HG03060 (cell line): ENCODE results near the gene GAL3ST1.
A peak's percentile ranks its signal among the peaks of the same experiment; 100 is the strongest.
"Not testable (repeated sequence)": the region's sequence is repeated elsewhere in the genome, so short reads cannot be mapped to it uniquely, and the experiment has no call there.

Source experiments
- ATAC-seq: cut with Tn5 transposase; IDR thresholded peaks from one replicate; pipeline ENCODE4 v1.9.1; 2021; ENCODE audit warnings: low read depth, moderate number of reproducible peaks; ENCODE audit not compliant: unreplicated experiment

GAL3ST1 gene

DNA sequence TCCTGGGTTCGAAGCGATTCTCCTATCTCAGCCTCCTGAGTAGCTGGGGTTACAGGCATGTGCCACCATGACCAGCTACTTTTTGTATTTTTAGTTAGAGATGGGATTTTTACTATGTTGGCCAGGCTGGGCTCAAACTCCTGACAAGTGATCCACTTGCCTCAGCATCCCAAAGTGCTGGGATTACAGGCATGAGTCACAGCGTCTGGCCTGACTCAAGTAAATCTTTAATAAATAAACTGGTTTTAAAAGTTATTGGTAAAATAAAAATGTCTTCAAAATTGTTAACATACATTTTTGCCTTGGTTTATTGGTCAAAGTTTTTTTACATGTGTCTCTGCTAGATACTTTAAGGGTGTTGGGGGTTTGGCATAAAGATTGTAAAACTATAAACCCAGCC is 24.5 kb upstream of the GAL3ST1 start:
- no peak for ATAC-seq

DNA sequence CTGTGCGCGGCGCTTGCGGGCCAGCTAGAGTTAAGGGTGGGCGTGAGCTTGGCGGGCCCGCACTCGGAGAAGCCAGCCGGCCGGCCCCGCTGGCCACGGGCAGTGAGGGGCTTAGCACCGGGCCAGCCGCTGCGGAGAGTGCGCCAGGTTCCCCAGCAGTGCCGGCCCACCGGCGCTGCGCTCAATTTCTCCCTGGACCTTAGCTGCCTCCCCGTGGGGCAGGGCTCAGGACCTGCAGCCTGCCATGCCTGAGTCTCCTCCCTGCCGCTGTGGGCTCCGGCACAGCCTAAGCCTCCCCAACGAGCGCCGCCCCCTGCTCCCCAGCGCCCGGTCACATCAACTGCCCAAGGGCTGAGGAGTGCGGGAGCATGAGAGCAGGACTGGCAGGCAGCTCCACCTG is 22.4 kb upstream of the GAL3ST1 start:
- ATAC-seq: no peak

DNA sequence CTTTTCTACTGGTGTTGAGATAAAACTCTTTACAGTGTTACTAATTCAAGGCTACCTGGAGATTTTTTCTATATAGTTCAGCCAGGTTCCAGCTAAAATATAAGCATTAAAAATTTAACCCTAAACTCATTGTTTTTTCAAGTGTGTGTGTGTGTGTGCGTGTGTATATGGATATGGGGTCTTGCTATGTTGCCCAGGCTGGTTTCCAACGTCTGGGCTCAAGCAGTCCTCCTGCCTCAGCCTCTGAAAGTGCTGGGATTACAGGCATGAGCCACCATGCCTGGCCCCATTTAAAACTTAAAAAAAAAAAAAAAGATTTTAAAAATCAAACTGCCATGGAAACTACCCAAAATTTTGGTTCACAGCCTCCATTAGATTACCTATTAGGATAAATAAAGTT is 21.7 kb upstream of the GAL3ST1 start:
- no peak for ATAC-seq

DNA sequence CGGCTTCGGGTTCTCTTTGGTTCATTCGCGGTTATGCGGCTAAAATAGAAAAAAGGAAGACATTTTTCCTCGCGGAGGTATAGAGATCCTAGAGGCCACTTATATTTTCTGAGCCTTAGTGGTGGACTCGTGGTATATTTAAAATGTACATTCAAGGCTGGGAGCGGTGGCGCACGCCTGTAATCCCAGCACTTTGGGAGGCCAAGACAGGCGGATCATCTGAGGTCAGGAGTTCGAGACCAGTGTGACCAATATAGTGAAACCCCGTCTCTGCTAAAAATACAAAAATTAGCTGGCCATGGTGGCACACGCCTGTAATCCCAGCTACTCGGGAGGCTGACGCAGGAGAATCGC is 17.9 kb upstream of the GAL3ST1 start:
- ATAC-seq: not testable (repeated sequence)

DNA sequence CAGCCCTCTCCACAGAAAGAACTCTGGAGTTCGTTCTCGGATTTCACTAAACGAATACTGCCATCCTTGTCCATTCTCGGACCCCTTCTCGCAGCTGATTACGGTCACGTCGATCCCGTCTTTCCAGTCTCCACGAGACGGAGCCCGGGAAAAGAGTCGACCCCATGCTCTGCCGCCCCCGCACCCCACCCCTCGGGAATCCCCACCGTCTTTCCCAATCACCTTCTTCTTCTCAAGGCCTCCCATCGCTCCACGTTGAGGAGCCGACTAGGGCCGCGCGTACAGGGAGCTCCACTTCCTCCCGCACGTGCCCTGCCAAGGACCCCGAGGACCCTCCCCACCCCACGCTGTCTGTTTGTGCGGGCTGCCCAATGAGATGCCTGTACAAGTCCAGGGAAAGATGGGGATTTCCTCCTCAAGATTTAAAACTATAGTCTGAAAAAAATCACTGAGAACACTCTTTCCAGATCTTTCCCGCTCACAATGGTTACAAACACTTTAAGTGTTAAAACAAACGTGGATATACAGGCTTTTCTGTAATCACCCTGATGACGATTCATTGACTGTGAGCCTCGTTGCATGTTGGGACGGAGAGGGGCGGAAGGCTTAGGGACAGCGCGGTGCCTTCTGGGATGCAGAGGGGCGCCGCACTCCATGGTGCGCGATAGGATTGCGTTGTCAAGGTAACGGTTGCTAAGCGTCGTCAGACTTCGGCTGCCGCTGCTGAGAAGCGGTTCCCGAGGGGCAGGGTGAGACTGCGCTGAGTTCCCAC is 17.3 kb upstream of the GAL3ST1 start, which contains the start of gene PES1:
Gene PES1 (minus strand): TSS at position 323 of the 772 bp plus-strand sequence. CDS start 77 bp downstream, at position 246.
- ATAC-seq: peak; percentile 90

DNA sequence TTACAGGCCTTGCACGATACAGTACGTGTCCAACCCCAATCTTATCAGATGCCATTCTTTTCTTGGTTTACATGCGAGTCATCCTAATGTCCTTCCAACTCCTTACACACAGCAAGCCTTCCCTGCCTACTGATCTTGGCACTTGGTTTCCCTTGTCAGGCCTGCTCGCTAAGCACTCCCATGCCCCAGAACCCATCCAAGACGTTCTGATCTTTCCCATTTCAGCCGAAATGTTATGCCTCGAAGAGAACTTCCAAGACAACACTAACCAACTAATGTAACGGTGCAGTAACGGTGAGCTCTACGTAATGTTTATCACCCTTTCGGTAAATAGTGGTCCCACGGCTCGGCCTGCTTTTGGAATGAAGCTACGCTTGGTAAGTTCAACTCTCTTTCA is 16.7 kb upstream of the GAL3ST1 start:
- no peak for ATAC-seq

DNA sequence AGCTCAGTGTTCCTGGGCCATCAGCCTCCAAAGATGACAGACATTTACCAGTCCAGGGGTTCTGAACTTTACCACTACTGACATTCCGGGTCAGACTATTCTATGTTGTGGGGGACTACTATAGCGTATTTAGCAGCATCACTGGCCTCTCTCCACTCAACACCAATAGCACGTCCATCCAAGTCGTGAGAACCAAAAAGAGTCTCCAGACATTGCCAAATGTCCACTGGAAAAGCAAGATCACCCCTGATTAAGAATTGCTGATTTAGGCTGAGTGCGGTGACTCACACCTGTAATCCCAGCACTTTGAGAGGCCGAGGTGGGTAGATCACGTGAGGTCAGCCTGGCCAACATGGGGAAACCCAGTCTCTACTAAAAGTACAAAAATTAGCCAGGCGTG is 11.9 kb upstream of the GAL3ST1 start:
- ATAC-seq: no peak

DNA sequence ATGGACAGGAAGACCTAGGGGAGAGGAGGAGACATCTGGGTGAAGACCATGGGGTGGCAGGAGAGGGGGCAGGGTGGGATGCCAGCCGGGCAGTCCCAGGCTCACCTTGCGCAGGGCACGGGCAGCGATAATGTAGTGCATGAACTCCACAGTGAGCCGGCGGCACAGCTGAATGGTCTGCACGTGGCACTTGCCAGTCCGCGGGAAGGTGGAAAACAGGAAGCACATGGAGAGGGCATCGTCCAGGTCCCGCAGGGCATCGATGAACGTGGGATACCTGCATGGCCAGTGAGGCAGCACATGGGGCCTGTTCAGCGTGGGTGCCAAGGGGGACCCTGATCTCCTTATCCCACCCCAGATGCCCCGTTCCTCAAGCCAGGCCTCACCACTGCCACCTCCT is 10.0 kb upstream of the GAL3ST1 start:
- ATAC-seq: no peak

DNA sequence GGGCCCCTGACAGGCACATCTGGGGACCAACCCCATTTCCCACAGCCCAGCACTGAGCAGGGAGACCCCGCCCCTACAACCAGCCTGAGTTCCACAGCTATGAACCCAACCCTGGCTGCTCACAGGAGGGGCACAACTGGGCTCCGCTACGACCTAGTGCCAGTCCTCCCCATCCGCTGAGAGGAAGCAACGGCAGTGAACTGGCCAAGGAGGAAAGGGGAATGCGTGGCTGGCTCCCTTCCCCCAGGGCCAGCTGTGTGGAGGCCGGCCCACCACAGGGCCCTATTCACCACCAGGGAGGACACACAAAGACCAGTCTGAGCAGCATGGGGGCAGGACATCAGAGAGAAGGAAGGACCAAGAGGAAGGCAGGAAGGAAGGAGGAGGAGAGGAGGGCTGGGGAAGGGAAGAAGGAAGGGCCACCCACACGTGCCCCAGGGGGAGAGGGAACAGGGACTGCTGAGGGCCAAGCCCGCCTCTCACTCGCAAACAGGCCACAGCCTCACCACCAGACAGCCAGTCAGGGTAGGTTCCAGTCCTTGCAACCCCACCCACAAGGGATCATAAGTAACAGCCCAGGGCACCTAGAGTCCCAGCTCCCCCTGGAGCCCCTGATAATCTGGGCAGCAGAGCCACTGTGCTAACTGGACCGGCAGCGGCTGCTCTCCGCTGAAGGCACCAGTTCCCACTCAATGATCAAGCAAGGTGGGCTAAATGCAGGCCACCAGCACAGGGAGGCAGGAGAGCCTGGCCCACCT is 8.5 kb upstream of the GAL3ST1 start:
- ATAC-seq: no peak

DNA sequence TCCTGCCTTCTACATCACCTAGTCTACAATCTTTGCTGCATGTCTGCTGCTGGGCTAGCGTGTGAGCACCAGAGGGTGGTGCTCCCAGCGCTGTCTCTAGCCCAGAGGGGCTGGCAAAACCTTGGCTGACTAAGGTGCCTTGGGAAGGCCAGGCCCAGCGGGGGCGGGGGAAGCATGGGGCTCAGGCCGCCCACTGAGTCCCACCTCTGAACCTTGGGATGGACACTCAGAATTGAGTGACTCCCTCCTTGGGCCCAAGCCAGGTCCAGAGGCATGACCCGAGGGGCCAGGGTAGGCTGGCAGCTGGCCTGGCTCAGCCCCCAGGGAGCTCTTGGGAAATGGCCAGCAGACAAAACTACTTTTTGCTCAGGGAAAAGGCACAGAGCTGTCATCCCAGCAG is 7.6 kb upstream of the GAL3ST1 start:
- ATAC-seq: no peak

DNA sequence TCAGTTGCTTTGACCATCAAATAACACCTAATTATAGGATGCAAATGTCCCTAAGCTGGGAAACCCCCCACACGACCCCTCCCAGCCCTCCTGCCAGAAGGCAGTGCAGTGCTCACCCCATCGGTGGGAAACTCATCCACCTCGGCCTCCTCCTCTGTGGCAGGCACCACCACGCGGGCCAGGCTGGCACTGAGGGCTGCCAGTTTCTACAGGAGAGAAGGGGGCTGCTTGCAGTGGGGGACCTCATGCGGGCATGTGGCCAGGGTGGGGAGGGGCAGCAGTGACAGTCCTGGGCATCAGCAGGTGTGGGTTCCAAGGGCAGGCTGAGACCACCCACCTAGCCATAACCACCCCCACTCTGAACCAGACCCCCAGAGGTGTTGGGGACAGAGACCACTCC is 6.4 kb upstream of the GAL3ST1 start:
- ATAC-seq: no peak

DNA sequence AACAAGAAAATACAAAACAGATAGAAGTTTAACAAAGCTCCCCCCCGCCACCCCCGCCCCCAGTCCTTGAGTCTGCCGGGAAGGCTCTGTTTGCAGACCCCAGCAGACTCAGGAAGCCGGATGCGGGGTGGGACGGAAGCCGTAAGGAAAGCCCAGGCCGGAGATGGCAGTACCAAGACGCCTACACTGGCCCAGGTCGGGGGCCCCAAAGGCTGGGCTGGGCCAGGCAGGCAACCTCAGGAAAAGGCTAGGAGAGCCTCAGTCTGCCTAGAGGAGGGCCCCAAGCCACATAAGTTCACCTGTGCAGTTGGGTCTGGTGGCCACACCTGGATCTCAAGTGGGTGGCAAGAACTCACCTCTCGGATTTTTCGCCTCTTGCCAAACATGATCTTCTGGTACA is 4.0 kb upstream of the GAL3ST1 start:
- no peak for ATAC-seq

DNA sequence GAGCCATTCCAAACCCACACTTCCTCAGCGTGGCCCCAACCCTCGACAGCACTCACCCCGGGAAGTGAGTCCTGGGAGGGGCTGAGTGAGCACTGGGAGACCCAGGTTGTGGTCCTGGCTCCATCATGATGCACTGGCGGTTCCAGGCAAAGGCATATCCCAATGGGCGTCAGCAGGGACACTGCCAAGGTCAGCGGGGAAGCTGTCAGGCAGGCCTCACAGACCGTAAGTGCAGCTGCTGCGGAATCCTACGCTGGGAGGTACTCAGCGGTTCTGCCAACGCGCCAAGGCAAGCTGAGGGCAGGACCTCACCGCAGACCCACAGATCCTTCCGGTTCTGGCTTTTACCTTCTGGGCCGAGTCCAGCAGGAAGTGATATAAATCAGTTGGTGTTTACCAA is 1.4 kb upstream of the GAL3ST1 start:
- ATAC-seq: no peak

DNA sequence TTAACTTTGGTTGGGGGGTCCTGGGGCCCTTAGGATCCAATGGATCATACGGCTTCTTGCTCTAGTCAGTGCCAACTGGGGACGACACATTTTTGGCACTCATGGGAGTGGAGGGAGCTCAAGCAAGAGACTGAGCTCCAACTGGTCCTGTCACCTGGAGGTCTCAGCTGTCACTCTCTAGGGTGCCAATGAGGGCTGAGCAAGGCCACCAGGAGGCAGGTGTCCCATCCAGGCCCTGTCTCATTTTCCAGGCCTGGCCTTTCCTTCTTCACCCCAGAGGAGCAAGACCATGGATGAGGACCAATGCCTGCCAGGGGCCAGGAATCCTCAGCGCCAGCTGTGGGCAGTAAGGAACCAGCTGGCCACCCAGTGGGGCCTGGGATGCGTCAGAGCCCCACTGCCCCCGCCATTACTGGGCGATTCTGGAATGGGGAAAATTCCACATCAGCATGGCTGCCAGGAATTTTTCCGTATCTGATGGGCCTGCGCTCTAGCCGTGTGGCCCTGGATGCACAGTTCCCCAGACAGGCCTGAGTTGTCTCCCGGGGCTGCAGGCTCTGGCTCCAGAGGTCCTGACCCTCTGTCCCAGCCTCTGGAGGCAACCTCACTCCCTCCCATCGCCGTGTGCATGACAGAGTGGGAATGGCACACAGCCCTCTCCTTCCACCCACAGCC is 669 bp upstream of the GAL3ST1 start:
- no peak for ATAC-seq

DNA sequence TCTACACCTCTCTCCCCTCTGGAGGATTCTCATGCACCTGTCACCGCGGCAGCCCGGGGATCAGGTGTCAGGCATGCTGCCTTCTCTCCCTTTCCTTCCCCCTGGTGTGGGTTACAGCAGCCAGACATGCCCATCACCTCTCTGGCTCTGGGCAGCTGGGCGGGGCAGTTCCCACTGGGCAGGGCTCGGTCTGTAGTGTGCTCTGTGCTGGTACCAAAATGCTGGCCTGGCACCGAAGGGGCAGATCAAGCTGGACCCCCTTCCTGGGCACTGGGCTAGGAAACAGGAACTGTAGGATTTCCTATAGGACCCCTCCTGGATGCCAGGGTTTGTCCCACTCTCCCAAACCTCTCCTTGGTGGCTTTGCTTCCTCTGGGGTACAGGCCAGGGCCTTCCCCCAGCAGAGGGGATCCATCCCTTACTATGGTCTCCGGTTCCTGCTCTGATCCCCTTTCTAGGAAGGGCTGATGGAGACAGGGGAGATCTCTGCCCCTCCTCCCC is 821 bp downstream of the GAL3ST1 start:
- ATAC-seq: no peak

DNA sequence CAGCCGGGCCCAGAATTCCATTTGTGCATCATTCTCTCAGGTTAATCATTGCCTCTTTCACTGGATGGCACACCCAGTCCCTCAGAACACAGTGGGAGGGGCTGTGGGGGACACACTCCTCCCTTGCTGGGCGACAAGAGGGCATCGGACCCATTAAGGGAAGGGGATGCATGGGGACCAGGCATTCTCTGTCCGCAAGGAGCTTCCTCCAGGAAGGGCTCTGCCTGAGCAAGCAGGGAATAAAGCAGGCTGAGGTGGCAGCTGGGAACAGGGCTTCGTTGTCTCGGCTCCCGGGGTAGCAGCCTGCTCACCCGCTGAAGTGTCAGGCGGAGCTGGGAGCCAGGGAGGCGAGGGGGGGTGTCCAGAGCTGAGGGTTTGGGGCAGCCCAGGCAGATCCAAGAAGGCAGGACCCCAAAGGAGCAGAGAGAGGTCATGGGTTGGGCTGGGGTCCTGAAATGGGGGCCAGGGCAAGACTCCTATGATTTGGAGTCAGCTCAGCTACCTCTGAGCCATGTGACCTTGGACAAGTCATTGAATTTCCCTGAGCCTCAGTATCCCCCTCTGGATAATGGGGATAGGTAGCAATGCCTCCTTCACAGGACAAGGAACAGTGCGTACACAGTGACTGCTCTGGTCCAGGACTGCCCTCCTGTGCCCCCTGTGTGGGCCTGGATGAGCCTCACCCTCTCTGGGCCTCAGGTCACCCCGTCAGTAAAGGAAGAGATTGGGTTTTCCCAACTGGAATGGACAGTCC is 1.4 kb downstream of the GAL3ST1 start:
- ATAC-seq: no peak

DNA sequence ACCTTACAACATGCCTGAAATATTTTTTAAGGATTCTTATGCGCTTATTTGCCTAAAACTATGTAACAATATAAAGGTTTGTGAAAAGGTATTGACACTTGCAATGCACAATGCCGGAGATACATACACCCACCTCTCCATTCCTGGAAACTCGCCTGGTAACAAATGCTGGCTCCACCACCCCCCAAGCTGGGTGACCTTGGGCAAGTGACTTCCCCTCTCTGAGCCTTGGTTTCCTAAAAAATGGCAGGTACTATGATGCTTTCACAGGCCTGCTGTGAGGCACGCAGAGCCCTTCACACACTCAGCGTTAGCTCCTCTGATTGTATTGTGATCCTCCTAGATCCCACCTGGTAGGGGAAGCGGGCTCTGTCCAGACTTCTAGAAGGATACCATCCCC is 2.3 kb downstream of the GAL3ST1 start:
- no peak for ATAC-seq

DNA sequence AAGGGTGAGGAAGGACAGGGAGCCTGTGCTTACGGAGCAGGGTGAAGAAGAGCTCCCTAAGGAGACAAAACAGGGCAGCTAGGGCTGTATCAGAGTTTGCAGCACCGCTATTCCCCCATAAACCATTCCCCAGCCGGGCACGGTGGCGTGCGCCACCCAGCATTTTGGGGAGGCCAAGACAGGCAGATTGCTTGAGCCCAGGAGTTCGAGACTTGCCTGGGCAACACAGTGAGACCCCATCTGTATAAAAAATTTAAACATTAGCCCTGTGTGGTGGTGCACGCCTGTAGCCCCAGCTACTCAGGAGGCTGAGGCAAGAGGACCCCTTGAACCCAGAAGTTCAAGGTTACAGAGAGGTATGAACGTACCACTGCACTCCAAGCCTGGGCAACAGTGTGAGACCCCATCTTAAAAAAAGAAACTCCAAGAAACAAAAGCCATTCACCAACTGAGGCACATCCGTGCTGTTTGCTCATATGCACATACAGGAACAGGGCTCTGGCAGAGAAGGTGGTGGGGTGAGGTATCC is 4.7 kb downstream of the GAL3ST1 start:
- no peak for ATAC-seq

DNA sequence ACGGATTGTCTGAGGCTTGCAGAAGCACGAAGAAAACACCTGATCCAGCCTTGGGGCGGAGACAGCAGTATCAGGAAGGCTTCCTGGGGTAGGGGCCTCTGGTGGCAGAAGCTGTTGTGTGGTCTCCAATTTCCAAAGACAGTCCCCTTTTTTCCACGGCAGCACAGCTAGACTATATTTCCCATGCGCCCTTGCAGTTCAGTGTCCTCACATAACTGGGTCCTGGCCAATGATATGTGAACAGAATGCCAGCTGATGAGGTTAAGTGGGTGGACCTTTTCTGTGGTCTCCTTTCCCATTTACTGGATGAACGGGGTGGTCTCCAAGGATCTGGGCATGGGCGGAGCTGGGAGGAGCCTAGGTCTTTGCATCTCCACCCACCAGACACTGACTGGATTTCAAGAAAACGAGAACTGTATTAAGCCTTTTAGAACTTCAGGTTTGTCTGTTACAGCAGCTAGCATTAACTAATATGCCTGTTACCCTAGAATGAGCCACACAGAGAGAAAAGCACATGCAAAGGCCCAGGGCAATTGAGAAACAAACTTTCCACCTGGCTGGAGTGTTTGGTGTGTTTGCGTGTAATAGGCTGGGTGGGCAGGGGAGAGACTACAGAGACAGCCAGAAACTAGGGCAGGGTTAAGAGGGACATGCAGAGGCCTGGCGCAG is 6.2 kb downstream of the GAL3ST1 start:
- no peak for ATAC-seq

DNA sequence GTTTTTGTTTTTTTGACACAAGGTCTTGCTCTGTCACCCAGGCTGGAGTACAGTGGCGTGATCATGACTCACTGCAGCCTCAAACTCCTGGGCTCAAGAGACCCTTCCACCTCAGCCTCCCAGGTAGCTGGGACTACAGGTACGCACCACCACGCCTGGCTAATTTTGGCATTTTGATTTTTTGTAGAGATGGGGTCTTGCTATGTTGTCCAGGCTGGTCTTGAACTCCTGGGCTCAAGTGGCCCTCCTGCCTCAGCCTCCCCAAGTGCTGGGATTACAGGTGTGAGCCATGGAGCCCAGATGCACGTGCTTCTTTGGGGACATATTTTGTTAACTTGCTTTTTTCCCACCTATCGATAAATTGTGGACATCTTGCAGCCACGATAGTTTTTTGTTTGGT is 7.2 kb downstream of the GAL3ST1 start:
- ATAC-seq: not testable (repeated sequence)
